Large intestine (tissue), 3 donors: ENCODE measurements around the gene ACSS2. TPM values are rescaled to one million over a fixed set of nuclear protein-coding genes. Genes with fewer than 3 reads are reported as not detected.
"Not testable (repeated sequence)": the region's sequence is repeated elsewhere in the genome, so short reads cannot be mapped to it uniquely, and the experiment has no call there.

Experiments
- DNase-seq, 2 donors: peaks; one replicate each; pipeline versions ENCODE4 v3.0.0 to v3.0.0-alpha.2; 2013
- H3K27ac ChIP-seq: one replicate; pipeline ENCODE4 v1.5.1; 2013; ENCODE audit warnings: low read length
- H3K27me3 ChIP-seq: 2 replicates; pipeline ENCODE4 v1.6.1; 2013; ENCODE audit warnings: low read length; ENCODE audit not compliant: control insufficient read depth, insufficient read depth
- H3K36me3 ChIP-seq: 2 replicates; pipeline ENCODE4 v1.6.1; 2013; ENCODE audit warnings: low read length; ENCODE audit not compliant: control insufficient read depth, insufficient read depth
- H3K4me1 ChIP-seq: one replicate; pipeline ENCODE4 v1.6.1; 2013; ENCODE audit warnings: low read length; ENCODE audit not compliant: control insufficient read depth, insufficient read depth
- H3K4me3 ChIP-seq: one replicate; pipeline ENCODE4 v1.5.1; 2013; ENCODE audit warnings: low read length
- H3K9me3 ChIP-seq: one replicate; pipeline ENCODE4 v1.6.1; 2013; ENCODE audit warnings: mild to moderate bottlenecking, low read depth, low read length, moderate library complexity; ENCODE audit not compliant: control insufficient read depth
- WGBS: methylation state at CpG from one replicate; pipeline ENCODE4 v1.1.5; 2013; ENCODE audit warnings: low lambda C conversion rate; ENCODE audit not compliant: insufficient coverage; 5-methylcytosine and 5-hydroxymethylcytosine counted together
- polyA plus RNA-seq: library from polyadenylated mRNA; unstranded; fragments of 120-200 nt; gene quantifications from one replicate; pipeline ENCODE4 v1.2.1, GENCODE V29; 2013

The ACSS2 gene
- polyA plus RNA-seq, 1 donor = 30.4 TPM

GRCh38 chr20:34873583-34874093 lies 2.8 kb upstream of the ACSS2 start:
- no CpG with 5 or more reads among the region's 3 CpGs for whole genome bisulfite sequencing
- H3K4me1 ChIP-seq = peaks cover 33% of the 10 kb centered on the region
- H3K4me3 ChIP-seq = no peak overlapping the region
- no peaks in the 10 kb centered on the region for H3K36me3 ChIP-seq
- H3K9me3 ChIP-seq = no peaks in the 10 kb centered on the region
- no peak overlapping the region for H3K27ac ChIP-seq
- H3K27me3 ChIP-seq = peaks cover 15% of the 10 kb centered on the region
- no peak for DNase-seq

GRCh38 chr20:34874094-34874654 lies 2.2 kb upstream of the ACSS2 start:
- H3K27me3 ChIP-seq = peaks cover 15% of the 10 kb centered on the region
- no peaks in the 10 kb centered on the region for H3K36me3 ChIP-seq
- H3K4me3 ChIP-seq = no peak overlapping the region
- DNase-seq = peak; percentile 72 to 76
- WGBS = no CpG with 5 or more reads among the region's 2 CpGs
- peak overlapping the region; percentile 66 for H3K27ac ChIP-seq
- H3K9me3 ChIP-seq = no peaks in the 10 kb centered on the region
- peaks cover 33% of the 10 kb centered on the region for H3K4me1 ChIP-seq

- WGBS = 0% methylated on average over 3 of the region's 20 CpGs
- peak overlapping the region; percentile 70 for H3K4me3 ChIP-seq
- H3K9me3 ChIP-seq = no peaks in the 10 kb centered on the region
- H3K27me3 ChIP-seq = peaks cover 15% of the 10 kb centered on the region
- peak; percentile 98 to 99 for DNase-seq
- no peaks in the 10 kb centered on the region for H3K36me3 ChIP-seq
- peak overlapping the region; percentile 78 for H3K27ac ChIP-seq
- H3K4me1 ChIP-seq = peaks cover 39% of the 10 kb centered on the region
Observed at GRCh38 chr20:34875642-34876405, 588 bp upstream of the ACSS2 start.

GRCh38 chr20:34880215-34880850 lies 3.9 kb downstream of the ACSS2 start:
- 36% methylated on average over 4 of the region's 6 CpGs for WGBS
- H3K36me3 ChIP-seq = peaks cover 11% of the 10 kb centered on the region
- peaks cover 19% of the 10 kb centered on the region for H3K4me1 ChIP-seq
- no peaks in the 10 kb centered on the region for H3K9me3 ChIP-seq
- DNase-seq = peak in 1 of 2 donors; percentile 65
- no peaks in the 10 kb centered on the region for H3K27me3 ChIP-seq
- no peak overlapping the region for H3K27ac ChIP-seq
- no peak overlapping the region for H3K4me3 ChIP-seq

DNA sequence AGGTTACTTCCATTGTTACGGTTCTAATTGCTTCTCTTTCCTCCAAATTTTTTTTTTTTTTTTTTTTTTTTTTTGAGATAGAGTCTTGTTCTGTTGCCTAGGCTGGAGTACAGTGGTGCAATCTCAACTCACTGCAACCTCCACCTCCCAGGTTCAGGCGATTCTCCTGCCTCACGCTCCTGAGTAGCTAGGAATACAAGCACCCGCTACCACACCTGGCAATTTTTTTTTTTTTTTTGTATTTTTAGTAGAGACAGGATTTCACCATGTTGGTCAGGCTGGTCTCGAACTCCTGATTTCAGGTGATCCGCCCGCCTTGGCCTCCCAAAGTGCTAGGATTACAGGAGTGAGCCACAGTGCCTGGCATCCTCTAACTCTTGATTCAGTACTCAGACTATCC lies 4.6 kb downstream of the ACSS2 start:
- Histone ChIP-seq H3K36me3 (peaks cover 13% of the 10 kb centered on the region), H3K4me1 (peaks cover 13% of the 10 kb centered on the region)
- H3K9me3 ChIP-seq, H3K4me3 ChIP-seq, DNase-seq, H3K27me3 ChIP-seq, H3K27ac ChIP-seq: not testable (repeated sequence)
- no CpG with 5 or more reads among the region's 7 CpGs for WGBS

GRCh38 chr20:34881689-34882088 lies 5.3 kb downstream of the ACSS2 start:
- Histone ChIP-seq H3K27me3 (no peaks in the 10 kb centered on the region), H3K27ac (no peak overlapping the region), H3K36me3 (peaks cover 13% of the 10 kb centered on the region), H3K4me1 (peaks cover 13% of the 10 kb centered on the region), H3K9me3 (no peaks in the 10 kb centered on the region), H3K4me3 (no peak overlapping the region)
- DNase-seq = no peak
- WGBS = 44% methylated on average over 1 of the region's 2 CpGs

- DNase-seq = no peak
- no peak overlapping the region for H3K27ac ChIP-seq
- H3K4me3 ChIP-seq = no peak overlapping the region
- H3K4me1 ChIP-seq = peaks cover 7% of the 10 kb centered on the region
- H3K27me3 ChIP-seq = no peaks in the 10 kb centered on the region
- no peaks in the 10 kb centered on the region for H3K9me3 ChIP-seq
- H3K36me3 ChIP-seq = peaks cover 15% of the 10 kb centered on the region
Observed at GRCh38 chr20:34883087-34883688, 6.8 kb downstream of the ACSS2 start.

DNA sequence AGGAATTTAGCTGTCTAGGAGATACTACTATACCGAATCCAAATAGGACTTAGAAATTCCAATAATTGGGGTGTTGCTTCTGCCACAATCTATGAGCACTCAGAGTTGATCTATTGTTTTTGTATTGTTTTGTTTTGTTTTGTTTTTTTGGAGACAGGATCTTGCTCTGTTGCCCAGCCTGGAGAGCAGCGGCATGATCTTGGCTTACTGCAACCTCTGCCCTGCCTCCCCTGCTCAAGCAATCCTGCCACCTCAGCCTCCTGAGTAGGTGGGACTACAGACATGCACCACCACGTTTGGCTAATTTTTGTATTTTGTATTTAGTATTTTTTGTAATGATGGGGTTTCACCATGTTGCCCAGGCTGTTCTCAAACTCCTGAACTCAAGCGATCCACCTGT lies 7.4 kb downstream of the ACSS2 start:
- Histone ChIP-seq H3K9me3 (no peaks in the 10 kb centered on the region), H3K4me1 (peaks cover 7% of the 10 kb centered on the region), H3K36me3 (peaks cover 15% of the 10 kb centered on the region), H3K27me3 (no peaks in the 10 kb centered on the region), H3K4me3 (no peak overlapping the region), H3K27ac (no peak overlapping the region)
- WGBS = no CpG with 5 or more reads among the region's 4 CpGs
- DNase-seq = no peak

DNA sequence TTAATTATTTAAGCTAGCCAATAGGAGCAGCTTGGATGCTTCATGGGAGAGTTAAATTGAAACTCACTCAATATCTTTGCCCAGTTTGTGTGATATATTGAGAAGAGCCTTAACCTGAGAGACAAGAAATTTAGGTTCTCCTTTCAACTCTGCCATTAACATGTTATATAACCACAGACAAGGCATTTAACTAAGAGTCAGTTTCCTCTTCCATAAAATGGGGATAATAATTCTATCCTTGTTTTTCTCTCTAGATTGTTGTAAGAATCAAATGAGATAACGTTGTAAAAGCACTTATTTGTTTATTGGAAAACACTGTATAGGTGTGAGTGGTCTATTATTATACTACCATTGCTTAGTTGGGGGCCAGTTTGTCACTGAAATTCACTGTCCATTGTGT lies 7.8 kb downstream of the ACSS2 start:
- peaks cover 7% of the 10 kb centered on the region for H3K4me1 ChIP-seq
- H3K4me3 ChIP-seq = no peak overlapping the region
- WGBS = 83% methylated on average over 1 of the region's 1 CpG

DNA sequence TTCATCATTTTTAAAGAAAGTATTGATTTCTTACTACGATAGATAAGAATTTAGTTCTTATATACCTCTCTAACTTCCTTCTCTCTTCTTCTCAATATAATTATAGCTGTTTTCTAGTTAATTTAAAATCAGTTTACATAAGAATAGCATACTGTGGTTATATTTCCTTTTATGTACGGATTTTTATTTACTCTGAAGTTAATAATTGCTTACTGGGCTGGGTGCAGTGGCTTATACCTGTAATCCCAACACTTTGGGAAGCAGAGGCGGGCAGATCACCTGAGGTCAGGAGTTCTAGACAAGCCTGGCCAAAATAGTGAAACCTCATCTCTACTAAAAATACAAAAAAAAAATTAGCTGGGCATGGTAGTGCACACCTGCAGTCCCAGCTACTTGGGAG lies 9.7 kb downstream of the ACSS2 start:
- no peak overlapping the region for H3K27ac ChIP-seq
- no peak overlapping the region for H3K4me3 ChIP-seq
- H3K27me3 ChIP-seq = no peaks in the 10 kb centered on the region
- no peaks in the 10 kb centered on the region for H3K4me1 ChIP-seq
- no peaks in the 10 kb centered on the region for H3K9me3 ChIP-seq
- WGBS = 64% methylated on average over 2 of the region's 3 CpGs
- DNase-seq = no peak
- peaks cover 15% of the 10 kb centered on the region for H3K36me3 ChIP-seq

More for the DNA sequence above, 7.8 kb downstream of the ACSS2 start:
- Histone ChIP-seq H3K27ac (no peak overlapping the region), H3K27me3 (no peaks in the 10 kb centered on the region), H3K9me3 (no peaks in the 10 kb centered on the region), H3K36me3 (peaks cover 15% of the 10 kb centered on the region)
- no peak for DNase-seq
